K562 (cell line): ENCODE results near the gene CFD.

Source experiments
- ATF7 ChIP-seq: fragments of 450-650 bp; IDR thresholded peaks from 2 replicates; pipeline ENCODE4 v1.7.1; 2014; ENCODE audit warnings: mild to moderate bottlenecking, moderate library complexity
- CREB1 ChIP-seq, 2 experiments: sonication (generic) in 1 of 2; formaldehyde crosslinking in 1 of 2; IDR thresholded peaks; 2 replicates each; pipeline versions ENCODE4 v1.6.1 to v1.8.0; 2012 to 2022; ENCODE audit warnings: inconsistent platforms in 1 of 2, mild to moderate bottlenecking in 1 of 2, missing genetic modification reagents in 1 of 2, moderate library complexity in 1 of 2
- EGR1 ChIP-seq: fragments of 450-650 bp; conservative IDR thresholded peaks from 2 replicates; pipeline ENCODE4 v1.6.1; 2017; ENCODE audit warnings: mild to moderate bottlenecking
- FOXA1 ChIP-seq: fragments of 450-650 bp; IDR thresholded peaks from 2 replicates; pipeline ENCODE4 v1.6.1; 2016; ENCODE audit warnings: mild to moderate bottlenecking, borderline replicate concordance
- RNF219 ChIP-seq: fragments of 250-450 bp; sonication (Bioruptor Pico); IDR thresholded peaks from 2 replicates; pipeline ENCODE4 v1.5.0; 2022; ENCODE audit warnings: mild to moderate bottlenecking
- SMAD1 ChIP-seq: fragments of 150-350 bp; IDR thresholded peaks from 2 replicates; pipeline ENCODE4 v1.6.1; 2014; ENCODE audit warnings: low read length, low read depth; ENCODE audit not compliant: partially characterized antibody
- TBL1XR1 ChIP-seq, 2 experiments: IDR thresholded peaks; 2 replicates each; pipeline ENCODE4 v1.6.1; 2012; ENCODE audit warnings: improper control_type of control experiment in 2 of 2, low read length in 2 of 2, mild to moderate bottlenecking in 1 of 2
- TCF7 ChIP-seq: sonication (generic); IDR thresholded peaks from 2 replicates; pipeline ENCODE4 v1.6.1; 2016; ENCODE audit warnings: antibody characterized with exemption, borderline replicate concordance
- ZBTB2 ChIP-seq: fragments of 450-650 bp; IDR thresholded peaks from 2 replicates; pipeline ENCODE4 v1.6.1; 2016; ENCODE audit warnings: antibody characterized with exemption
- ZFP36 ChIP-seq: fragments of 150-350 bp; IDR thresholded peaks from 2 replicates; pipeline ENCODE4 v1.6.1; 2018; ENCODE audit warnings: low read length, low read depth; ENCODE audit not compliant: partially characterized antibody

- TF ChIP-seq EGR1 (peak; percentile 36), ATF7 (no peak), CREB1 (IDR thresholded peaks at IDR 0.05) (no peak), CREB1 (CRISPR knock-in tag; IDR thresholded peaks at IDR 0.05) (no peak), ZBTB2 (no peak), TBL1XR1 (IDR thresholded peaks at IDR 0.05; ENCODE audit: low read length in 2 of 2) (no peak), TCF7 (no peak), SMAD1 (no peak), ZFP36 (no peak), RNF219 (CRISPR knock-in tag) (no peak), FOXA1 (no peak)
These were observed 15.5 kb upstream of the CFD start for GRCh38 chr19:843836-844545.
